GM18870 (cell line): ENCODE results near the gene MVB12A.

Source experiments
- ATAC-seq: cut with Tn5 transposase; IDR thresholded peaks from one replicate; pipeline ENCODE4 v1.9.1; 2021; ENCODE audit warnings: moderate library complexity; ENCODE audit not compliant: unreplicated experiment

The MVB12A gene

DNA sequence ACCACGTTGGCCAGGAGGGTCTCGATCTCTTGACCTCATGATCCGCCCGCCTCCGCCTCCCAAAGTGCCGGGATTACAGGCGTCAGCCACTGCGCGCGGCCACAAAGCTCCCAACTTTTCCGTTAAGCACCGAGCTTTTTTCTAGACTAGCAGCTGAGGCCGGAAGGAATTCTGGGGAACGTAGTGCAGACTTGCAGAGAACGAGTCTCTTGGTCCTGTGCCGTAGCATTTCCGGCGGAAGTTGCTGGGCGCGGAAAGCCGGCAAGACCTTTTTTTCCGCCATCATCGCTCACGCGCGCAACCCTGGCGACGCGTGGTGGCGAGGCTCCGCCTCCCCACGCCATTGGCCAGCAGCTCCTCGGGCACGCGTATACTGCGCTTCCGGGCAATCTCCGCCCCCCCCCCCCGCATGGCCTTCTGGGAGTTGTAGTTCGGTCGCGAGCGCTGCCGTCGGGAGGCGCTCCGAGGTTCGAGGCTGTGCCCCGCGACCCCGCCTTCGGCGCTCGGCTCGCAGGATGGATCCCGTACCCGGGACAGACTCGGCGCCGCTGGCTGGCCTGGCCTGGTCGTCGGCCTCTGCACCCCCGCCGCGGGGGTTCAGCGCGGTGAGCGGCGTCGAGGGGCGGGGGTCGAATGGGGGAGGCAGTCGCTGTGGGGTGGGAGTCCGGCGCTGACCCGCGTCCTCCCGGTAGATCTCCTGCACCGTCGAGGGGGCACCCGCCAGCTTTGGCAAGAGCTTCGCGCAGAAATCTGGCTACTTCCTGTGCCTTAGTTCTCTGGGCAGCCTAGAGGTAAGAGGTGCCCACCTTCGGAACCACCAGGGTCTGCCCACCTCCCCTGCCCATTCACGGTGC, at the start of gene MVB12A:
TSS of gene MVB12A (plus strand) at position 427 of the 854 bp plus-strand sequence. CDS start at position 516, 89 bp downstream.
- peak; percentile 79 for ATAC-seq

DNA sequence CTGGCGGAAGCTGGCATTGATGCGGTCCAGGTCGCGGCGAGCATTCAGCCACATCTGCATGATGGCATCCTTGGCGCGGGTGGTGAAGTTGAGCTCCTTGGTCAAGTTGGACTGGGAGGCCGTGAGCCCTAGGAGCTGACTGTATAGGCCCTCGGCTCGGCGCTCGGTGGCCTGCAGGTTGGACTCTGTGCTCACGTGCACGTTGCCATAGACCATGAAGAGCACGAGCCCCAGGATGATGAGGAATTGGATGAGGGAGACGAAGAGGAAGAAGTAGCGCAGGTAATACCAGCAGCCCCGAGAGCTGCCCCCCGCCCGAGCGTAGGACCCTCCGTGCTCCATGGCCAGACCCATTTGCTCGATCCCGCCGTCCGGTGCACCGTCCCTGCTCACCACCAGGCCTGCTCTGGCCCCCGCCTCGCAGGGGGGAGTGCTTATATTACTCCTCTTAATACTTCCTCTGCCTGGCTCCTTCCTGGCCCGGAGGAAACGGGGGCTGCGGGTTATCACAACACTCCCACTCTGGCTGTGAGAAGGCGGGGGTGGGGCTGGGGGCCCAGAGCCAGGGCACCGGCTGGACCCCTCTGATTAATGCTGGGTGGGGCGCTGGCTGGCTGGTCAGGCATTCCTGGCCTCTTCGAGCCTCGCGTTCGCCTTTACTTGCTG, 42.8 kb upstream of the MVB12A start, which contains the start of gene PLVAP:
TSS of gene PLVAP (minus strand) at position 408 of the 666 bp plus-strand sequence. CDS start at position 354, 54 bp downstream.
- ATAC-seq: no peak

DNA sequence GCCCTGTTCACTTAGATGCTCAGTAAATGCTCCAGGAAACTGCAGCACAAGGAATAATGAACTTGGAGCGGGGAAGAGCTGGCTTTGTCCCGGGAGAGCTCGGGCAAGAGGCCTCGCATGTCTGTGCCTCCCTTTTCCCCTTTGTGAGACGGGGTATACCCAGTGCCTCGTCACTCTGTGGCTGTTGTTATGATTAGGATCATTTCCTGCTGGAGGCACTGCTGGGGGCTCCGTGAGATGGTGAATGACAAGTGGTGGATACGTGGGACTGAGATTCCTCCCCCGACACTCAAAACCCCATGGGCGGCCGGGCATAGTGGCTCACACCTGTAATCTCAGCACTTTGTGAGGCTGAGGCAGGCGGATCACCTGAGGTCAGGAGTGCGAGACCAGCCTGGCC, 41.6 kb upstream of the MVB12A start:
- ATAC-seq: no peak

DNA sequence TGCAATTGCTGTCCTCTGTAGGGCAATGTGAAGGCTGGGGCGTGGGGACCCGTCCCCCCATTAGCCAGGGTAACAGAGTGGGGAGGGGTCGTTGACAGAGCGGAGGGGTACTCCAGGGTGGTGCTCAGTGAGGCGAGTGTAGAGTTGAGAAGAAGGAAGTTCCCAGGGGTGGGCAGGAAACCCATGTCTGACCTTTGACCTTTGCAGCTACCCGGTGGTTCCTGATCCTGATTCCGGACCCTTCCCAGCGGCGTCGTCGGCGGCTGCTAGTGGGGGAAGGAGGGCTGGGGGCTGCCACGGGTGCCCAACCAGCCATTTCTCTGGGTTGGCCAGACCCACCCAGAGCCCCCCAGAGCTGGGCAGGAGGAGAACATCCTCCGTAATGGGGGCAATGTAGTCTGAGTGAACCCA, 40.6 kb upstream of the MVB12A start:
- no peak for ATAC-seq

DNA sequence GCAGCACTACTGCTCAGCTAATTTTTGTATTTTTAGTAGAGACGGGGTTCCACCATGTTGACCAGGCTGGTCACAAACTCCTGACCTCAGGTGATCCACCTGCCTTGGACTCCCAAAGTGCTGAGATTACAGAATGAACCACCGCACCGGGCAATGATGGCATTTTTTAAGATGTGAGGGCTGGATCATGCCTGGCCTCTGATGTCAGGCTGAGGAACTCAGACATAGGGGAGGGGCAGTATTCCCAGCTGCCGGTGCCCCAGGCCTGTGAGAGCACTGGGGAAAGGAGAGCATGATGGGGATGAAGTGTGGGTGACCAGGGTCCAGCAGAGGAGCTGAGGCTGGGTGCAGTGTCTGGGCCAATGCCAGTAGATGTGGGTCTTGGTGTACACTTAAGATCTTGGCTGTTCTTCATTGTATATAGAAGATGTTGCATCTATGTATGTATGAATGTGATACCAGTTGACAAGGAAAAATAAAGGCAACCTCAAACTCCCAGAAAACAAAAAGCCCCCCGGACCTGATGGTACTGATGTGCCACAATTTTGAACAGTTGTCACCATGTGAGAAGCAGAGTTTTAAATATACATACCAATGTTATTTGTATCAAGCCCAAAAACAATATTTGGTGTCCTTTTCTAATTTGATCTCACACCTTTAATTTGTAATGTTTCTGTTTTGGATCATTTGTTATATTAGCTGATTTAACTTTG, 39.3 kb upstream of the MVB12A start:
- ATAC-seq: no peak

DNA sequence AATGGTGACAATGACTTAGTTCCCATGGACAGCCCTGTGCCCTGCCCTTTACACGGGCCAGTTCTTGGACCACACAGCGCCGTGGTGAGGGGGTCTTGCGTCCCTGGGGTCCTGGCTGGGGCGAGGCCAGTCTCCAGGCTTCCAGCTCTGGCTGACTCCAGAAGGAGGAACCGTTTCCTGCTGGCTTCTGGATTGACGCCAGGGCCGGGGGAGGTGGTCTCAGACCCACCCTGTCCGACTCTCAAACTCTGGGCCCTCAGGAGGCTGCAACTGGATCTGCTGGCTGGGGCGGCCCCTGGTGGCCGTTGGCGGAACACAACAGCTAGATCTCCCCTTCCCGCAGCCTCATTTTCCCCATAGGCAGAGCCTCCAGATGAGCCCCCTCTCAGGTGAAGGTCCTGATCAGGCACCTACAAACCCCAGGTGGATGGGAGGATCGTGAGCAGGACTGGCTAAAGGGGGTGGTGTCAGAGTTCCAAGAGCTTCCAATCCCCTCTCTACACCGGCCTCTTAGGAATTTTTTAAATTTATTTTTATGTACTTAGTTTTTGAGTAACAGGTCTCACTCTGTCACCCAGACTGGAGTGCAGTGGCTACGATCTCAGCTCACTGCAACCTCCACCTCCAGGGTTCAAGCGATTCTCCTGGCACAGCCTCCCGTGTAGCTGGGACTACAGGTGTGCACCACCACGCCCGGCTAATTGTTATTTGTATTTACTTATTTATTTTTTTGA, 33.8 kb upstream of the MVB12A start:
- no peak for ATAC-seq

DNA sequence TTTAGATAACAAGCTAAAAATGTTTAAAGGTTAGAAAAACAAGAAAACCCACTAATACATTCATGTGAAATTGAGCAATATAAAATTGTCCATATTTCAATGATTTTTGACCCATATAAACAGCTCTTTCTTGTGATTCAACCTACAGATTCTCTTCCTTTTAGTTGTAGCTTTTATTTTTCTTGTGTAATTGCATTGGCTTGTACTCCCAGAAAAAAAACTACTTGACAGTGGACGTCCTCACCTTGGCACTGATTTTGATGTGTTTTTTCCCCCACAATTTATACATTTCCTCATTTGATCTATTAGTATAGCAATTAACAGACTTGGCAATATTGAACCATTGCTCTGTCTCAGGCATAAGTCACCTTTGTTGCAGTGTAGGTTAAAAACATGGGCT, 30.6 kb upstream of the MVB12A start:
- ATAC-seq: no peak

DNA sequence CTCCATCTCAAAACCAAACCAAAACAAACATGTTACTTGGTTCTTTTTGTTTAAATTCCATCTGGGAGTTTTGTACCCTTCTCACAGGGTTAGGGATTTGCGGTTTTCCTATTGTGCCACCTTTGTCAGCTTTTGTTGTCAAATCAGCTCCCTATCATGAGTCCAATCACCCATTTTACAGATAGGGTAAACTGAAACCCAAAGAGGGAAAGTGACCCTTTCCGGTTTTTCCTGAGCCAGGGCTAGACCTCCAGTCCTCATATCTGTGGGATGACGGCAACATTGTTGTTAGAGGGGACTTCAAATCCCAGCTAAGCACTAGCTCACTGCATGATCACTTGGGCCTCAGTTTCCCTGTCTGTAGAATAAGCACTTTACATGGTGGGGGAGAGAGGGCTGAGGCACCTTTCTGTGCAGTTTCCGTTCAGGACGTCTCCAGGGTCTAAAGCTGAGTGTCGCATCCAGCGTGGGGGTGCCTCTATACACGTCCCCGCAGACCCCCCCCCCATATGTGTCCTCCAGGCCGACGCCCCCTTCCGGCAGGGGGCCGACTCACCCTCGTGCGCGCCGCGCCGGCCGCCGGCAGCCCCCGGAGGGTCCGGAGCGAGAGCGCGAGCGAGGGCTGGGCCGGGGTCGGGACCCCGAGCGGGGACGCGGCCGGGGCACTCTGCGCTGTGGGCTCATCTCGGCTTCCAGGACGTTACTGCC, 29.7 kb upstream of the MVB12A start:
- ATAC-seq: no peak

DNA sequence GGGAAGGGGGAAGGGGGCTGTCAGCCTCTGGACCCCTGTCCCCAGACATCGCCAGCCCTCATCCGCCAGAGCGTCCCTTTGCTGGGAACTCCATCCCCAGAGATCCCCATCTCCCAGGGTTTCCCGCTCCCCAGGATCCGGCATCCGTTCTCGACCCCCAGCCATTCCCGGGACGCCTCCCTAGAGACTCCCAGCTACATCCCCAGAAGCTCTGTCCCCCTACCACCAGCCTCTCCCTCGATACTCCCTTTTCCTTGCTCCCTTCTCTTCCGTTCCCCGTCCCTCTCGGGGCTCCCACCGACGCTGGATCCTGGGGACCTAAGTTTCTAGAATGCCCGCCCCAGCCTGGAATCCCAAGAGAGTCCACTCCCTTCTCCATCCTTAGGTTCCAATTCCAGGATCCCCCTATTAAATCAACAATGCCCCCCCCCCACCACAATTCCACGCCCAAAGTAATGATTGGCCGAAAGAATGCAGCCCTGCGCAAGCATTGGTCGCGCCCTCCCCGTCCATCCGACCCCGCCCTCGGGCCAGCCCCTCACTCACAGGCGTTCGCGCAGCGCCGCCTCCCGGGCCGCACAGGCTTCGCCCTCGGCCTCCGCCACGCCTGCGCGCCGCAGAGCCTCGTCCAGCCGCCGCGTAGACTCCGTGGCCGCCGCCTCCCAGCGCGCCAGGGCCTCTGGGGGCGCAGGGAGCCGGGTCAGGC, 29.0 kb upstream of the MVB12A start:
- no peak for ATAC-seq

DNA sequence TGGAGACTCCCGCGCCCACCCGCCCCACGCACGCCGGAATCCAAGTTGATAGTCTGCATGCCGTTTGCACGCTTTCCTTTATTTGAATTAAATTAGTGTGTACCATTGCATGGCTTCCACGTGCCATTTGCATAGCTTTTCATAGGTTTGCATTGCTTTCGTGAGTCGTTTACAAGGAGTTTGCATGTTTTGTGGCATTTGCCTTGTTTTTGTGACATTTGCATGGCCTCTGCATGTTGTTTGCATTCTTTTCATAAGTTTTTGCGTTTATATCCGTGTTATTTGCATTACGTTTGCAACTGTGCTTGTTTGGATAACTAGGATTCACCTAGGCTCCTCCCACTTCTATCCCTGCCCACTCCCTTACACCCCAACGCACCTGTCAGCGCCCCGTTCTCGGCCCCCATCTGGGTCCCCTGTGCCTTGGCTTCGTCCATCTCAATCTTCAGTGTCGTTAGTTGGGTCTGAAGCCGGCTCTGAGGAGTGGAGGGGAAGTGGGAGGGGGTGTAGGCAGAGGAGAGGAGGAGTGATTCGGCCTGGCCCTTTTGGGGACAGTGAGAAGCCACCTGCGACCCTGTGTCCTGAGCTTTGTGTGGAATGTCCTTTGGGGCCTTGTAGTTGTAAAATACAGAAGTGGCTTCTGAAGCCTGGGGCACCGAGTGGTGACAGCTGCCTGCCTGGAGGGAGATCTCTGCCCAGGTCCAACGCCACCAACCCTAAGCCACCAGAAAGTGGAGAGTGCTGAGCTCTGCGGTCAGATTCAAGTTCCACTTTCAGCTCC, 28.3 kb upstream of the MVB12A start:
- ATAC-seq: no peak

DNA sequence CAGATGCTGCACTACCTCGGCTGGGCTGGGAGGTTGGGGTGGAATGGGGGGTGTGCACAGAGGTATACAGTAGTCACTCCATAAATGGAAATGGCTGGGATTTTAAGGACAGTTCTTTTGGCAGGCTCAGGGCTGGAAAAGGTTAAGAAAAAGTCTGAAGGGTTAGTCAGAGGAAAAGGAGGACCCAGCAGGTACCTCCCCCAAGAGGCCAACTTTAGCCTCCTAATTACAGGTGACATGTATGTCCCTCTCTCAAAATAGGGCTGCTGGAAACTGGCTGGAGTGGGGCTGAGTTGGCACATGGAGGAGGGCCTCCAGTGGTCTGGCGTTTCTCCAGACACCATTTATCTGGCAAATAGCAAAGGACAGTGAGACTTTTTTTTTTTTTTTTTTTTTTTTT, 26.8 kb upstream of the MVB12A start:
- ATAC-seq: no peak

DNA sequence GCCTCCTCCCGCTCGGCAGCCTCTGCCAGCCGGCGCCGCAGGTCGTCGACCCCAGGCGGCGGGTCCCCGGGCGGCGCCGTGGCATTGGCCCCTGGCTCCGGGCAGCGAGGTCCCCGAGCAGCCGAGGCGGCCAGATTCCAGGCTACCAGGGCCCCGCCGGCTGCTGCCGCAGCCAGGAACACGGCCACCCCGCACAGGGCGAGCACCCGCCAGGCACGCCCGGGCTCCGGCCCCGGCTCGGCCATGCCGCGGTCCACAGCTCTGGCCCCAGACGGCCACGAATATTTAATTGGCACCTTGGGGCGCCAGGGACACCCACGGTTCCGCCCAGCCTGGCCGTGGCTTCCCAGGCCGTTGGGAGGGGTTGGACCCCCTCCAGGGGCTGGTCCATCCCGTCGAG, 25.9 kb upstream of the MVB12A start, which contains the start of gene CCDC194:
TSS of gene CCDC194 (minus strand) at position 283 of the 400 bp plus-strand sequence. CDS start at position 245, 38 bp downstream.
- no peak for ATAC-seq

DNA sequence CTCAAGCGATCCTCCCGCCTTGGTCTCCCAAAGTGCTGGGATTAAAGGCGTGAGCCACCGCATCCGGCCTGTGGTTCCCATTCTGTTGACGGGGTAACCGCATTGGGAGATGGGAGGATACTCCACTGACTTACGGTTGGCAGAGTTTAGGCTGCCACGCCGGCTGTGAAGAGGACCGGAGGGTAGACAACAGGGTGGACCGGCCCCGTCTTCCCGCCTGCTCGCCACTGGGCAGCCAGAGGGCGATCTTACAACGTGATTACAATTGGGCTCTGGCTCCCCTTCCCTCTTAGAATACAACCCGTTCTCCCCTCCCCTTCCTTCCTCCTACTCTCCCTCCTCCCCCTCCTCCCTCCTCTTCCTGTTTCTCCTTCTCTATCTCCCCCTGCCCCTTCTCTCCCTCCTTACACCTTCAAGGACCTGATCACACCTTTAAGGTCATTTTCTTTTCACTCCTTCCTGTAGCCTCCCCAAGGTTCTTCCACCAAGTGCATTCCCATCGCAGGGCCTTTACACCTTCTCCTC, 24.9 kb upstream of the MVB12A start:
- no peak for ATAC-seq

DNA sequence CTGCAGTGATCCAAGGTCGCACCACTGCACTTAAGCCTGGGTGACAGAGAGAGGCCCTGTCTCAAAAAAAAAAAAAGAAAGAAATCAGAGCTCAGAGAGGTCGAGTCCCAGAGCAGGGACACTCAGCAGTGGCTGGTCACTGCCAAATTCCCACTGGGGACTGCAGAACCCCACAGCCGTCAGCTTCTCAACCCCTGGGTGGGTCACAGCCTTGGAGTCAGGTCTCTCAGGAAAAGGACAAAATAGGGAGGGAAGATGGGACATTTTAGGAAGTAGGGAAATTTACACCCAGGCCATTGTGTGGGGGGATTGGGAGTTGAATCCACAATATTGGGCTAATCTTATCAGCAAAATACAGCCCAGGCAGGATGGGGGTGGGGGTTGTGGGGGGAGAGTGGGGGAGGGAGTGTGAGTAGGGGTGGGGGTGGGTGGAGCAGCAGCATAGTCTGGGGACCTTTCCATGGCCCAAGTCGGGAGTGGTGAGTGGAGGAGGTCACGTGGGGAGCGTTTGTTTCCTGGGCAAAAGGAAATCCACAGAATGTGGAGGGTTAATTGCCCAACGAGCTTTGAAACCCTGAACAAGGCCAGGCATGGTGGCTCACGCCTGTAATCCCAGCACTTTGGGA, 20.8 kb upstream of the MVB12A start:
- no peak for ATAC-seq

DNA sequence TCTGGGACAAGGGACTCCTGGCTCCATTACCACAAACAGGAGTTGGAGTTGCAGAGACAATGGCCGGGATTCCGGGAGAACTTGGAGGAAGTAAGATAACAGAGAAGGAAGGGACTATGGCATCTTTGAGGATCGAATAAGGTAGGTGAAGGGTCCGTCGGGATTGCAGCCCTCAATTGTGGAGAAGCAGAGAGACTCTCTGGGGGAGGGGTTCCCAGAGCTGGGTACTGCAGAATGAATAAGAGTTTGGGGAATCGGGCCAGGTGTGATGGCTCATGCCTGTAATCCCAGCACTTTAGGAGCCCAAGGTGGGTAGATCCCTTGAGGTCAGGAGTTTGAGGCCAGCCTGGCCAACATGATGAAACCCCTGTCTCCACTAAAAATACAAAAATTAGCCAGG, 18.2 kb upstream of the MVB12A start:
- ATAC-seq: no peak

DNA sequence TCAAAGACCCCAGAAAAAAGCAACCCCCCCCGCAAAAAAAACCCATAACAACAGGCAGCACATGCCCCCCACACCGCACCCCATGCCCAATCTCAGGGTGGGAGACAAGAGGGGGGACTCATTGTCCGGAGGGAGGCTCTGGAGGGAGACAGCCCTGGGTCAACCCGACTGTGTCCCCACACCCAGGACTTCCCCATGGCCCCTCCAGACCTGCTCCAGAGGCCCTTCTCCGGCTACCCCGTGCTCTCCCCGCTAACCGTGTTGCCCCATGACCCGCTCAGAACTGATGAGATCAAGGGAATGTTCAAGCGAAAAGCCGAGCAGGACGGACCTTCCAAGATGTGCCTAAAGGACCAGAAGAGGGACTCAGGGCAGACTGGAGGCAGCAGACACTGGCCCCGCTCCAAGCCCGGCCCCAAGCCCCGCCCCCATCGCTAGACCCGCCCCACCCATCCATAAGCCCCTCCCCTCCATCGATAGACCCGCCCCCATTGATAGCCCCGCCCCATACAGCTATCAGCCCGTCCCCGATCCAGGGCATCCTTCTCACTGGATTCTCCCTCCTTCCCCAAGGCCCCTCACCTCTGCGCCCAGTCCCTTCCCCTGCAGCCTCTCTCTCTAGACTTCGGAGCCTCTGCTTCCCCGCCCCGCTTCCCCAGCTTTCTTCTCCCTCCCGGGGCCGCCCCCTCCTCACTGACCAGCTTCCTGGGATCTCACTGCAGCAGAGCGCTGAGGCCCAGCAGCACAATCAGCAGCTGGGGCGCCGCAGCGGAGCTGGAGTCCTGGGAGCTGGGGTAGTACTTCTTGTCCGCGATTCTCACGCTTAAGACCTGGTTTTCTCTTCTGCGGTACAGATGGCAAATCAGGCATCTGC, 16.6 kb upstream of the MVB12A start:
- ATAC-seq: no peak

DNA sequence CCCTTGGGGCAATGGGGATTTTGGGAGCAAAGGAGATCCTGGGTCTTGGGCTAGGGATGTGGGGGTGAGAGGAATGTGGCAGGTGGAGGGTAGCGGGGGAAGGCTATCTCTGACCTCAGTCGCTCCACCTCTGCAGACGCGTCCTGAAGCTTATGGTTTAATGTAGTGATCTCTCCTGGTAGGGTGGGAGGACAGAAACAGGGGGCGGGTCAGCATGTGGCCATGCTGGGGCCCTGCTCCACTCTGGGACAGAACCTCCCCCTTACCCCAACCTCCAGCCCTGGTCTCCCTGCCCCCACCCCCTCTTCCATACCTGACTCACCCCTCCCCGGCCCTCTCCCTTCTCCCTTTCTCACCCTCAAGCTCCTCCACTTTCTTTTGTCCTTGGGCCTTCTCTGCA, 15.8 kb upstream of the MVB12A start:
- ATAC-seq: no peak
